ENCODE data around the gene CAPN5.

CAPN5 gene

DNA sequence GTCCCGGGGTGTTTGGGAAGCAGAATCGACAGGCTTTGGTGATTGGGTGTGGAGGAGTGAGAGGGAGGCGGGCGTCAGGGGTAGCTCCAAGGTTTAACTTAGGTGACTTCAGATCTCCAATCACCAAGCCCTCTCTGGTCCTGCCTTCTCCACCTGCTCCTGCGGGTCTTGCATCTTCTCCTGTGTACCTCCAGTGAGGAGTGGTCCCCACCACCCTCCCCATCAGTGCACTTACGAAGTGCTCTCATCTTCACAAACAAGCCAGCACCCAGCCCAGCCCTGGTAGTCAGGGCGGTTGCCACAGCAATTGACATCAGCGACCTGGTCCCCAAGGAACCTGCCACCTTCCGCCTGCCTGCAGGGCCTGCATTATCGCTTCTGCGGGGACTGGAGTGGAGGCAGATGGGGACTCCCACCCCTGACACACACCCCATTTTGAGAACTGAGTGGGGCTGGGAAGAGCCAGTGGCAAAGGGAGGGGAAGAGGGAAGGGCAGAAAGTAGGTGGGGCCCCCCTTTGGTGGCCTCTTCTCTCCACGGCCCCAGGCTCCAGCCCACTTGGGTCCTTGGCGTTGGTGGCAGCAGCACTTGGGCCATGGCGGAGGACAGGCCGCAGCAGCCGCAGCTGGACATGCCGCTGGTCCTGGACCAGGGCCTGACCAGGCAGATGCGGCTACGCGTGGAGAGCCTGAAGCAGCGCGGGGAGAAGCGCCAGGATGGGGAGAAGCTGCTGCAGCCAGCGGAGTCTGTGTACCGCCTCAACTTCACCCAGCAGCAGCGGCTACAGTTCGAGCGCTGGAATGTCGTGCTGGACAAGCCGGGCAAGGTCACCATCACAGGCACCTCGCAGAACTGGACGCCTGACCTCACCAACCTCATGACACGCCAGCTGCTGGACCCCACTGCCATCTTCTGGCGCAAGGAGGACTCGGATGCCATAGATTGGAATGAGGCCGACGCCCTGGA lies 35.8 kb downstream of the CAPN5 start, which contains the start of gene OMP:
Gene OMP (plus strand): TSS at position 595 of the 965 bp plus-strand sequence. CDS start 0 bp downstream, at position 595.
- DNase-seq, result no peak

DNA sequence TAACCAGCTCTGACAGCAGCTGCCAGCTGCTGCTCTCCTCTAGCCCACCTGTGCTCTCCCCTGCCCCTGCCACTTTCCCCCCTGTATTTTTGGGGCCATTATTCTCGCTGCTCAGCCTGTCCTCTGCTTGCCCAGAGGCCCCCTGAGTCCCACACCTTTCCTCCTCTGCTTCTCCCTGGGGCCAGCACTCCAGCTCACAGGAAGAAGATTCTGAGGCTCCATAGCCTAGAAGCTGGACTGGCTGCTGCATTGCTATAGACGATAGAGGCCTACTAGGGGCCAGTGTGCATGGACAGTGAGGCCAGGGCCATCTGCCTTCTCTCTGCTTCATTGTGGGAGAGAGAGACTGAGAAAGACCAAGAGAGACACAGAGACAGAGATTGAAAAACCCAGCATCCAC lies 36.5 kb downstream of the CAPN5 start:
- DNase-seq, result no peak

DNA sequence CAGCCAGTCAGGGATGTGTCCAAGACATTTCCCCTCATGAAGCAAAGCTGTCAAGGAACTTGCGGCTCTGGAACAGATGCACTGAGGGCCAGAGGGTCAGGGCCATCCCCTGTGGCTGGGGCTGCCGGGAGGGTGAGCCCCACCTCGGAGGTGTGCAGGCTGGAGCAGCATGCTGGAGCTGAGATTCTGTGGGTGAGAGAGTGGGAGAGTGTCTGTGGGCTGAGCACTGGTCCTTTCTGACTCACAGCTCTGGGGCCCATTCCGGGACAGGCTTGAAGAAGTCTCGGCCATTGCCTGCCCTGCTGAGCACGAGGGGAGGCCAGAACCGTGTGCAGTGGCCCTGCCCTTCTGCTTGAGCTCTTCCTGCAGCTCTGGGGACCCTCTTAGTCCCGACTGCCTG lies 38.0 kb downstream of the CAPN5 start:
- DNase-seq, result no peak

DNA sequence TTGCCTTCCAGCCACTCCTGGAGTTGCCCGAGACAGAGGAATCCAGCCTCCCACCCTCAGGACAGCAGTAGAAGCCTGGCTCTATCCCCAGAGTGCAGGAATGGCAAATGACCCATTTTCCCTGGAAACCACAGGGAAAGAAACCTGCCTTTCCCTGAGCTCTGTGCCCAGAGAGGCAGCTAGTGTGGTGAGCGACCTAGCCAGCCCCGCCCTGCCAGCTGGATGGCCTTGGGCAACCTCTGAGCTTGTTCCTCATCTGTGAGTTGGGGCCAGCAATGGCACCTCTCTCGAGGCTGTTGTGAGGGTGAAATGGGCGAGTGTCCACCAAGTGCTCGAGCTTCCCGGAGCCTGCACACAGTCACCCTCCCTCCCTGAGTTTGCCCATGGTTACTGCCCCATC lies 39.5 kb downstream of the CAPN5 start:
- no peak for DNase-seq

DNA sequence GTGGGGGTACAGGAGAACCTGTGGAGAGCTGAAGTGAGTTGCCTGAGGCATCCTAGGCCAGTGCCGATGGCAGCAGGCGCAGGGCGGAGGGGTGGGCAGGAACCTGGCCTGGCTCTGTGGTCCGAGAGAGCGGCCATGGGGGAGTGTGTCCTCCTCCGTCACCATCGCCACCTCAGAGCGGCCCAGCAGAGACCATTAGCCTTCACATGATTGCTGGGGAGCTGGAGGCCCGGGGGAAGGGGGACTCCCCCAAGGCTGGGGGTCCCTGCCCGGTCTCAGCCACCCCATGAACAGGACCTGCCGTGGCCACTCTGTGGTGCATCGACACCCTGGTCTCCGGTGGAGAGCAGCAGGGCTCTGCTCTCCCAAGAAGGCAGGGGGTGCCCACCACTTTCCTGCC lies 40.0 kb downstream of the CAPN5 start:
- DNase-seq, result no peak

DNA sequence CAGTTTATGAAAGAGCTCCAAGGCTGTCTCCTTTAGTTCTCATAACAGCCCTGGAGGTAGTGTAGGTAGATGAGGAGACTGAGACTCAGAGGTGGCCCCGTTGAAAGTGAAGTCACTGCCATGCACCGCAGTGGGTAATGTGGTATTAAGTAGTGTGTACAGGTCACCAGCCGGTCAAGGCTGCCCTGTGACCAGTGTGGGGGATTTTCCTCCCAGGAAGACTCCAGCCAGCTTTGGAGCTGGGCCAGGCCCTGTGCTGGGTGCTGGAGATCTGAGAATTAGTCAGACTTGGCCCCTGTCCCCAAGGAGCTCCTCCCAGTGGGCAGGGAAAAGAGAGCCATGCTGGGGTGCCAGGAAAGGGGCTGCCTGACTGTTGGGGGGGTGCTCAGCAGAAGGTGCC lies 41.2 kb downstream of the CAPN5 start:
- DNase-seq, result peak; percentile 90

DNA sequence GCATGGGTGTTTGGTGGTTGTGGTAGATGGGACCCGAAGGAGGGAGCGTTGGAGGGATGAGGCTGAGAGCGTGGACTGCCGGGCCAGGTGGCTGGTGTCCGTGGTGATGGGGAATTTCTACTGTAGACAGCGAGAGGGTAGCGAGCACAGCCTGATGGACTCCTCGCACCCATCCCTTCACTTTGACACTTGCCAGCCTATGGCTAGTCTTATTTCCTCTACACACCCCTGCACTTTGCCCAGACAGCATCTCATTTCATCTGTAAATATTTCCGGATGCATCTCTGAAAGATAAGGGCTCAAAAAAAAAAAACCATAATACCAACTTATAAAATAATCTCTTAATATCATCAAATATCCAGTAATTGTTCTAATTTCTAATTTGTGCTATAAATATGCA lies 41.7 kb downstream of the CAPN5 start:
- DNase-seq, result no peak

DNA sequence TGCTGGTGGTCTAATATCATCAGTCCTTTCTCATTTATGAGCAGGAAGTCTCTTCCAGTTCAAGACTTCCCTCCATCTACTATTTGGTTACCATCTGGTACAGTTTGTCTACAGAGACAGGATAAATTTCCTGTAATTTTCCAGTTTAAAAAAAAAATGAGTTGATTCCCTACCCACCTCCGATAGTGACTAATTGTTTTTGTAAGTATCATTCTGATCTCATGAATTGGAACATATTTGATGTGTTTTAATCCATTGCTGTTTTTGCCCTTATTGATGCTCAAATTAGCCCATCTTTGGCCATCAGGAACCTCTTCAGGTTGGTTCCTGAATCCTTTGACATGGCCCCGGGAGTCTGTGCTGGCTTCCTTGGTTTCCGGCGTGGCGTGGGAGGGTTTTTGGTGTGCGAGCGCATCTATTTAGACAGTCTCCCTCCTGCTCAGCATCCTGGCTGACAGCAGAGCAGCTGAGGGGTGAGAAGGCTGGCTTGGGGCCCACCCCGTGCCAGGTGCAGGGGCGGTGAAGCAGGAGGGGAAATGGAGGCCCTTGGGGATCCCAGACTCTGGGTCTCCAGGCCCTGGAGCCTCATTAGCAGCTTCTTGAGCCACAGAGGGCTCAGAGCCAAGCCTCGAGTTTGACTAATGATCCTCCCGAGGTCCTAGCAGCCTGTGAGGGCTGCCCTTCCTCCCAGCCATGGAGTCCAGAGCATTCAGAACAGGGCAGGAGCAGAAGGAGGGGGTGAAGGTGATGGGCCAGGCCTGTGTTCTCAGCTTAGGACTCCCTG lies 42.7 kb downstream of the CAPN5 start:
- peak; percentile 58 for DNase-seq

DNA sequence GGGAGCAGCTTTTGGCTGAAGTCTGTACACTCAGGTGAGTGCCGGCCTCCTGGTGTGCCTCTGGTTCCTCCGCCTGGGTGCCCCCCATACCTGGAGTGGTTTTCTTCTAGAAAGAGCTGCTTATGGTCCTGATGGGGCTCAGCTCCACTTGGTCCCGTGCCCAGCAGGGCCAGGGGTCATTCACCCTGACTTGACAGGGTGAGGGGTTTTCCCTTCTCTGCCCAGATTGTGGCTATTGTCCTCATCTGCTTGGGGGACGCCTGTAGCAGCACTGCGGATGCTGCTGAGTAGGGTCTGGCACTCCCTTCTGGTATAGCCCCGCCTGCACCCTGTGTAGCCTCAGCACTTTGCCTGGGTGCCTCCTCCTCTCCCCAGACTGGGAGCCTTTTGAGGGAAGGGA lies 44.1 kb downstream of the CAPN5 start:
- DNase-seq, result no peak

DNA sequence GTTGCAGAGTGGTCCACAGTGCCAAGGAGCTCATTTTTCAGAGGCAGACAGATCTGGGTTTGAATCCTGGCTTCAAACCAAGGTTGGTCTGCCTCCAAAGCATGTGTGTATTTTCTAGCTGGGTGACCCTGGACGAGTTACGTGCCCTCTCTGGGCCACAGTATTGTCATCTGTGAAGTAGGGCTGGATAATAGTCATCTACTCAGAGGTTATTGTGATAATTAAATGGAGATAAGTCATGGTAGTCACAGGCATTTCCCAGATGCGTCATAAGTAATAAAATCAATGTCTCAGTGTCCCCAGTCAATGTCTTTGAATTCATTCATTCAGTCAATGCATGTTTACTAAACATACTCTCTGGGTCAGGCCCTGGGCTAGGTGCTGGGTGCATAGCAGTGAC lies 44.5 kb downstream of the CAPN5 start:
- no peak for DNase-seq

DNA sequence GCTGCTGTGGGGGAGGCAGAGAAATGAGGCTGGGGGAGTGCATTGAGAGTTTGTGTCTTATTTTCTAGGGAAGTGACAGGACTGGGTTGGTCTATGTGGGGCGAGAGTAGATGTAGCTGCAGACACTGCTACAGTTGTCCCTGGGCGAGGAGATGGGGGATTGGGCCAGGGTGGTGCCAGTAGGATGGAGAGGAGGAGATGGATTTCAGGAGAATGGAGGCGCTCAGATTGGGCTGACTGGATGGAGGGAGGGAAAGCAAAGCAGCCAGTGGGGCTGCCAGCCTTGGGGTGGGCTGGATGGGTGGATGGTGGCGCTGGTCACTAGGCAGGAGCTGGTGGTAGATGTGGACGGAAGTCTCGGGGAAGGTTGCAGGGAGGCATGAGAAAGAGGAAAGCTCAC lies 45.2 kb downstream of the CAPN5 start:
- no peak for DNase-seq

DNA sequence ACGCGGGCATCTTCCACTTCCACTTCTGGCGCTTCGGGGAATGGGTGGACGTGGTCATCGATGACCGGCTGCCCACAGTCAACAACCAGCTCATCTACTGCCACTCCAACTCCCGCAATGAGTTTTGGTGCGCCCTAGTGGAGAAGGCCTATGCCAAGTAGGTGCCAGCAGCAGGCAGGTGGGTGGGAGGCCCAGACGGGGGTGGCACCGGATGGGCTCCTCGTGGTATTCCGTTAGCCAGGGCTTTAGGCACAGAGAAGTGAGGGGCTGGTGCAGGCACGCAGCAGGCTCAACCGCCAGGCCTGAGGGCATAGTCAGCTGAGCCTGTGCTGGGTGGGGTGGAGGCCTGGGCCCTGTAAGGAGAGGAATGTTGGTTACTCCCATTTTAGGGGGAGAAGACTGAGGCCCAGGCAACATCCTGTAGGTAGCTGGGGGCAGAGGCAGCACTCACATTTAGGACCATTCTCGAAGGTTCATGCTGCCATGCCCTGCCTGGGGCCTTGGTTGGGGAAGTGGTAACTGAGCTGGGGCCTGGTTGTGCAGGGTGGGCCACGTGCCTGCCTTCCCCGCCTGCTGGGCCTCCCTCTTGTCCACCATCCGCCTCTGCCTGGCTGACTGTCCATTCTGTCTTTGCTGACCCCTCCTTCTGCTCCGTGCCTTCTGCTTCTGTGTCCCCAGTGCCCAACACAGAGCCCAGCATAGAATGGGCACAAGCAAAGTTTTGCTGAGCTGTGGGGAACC lies 46.0 kb downstream of the CAPN5 start:
- no peak for DNase-seq

DNA sequence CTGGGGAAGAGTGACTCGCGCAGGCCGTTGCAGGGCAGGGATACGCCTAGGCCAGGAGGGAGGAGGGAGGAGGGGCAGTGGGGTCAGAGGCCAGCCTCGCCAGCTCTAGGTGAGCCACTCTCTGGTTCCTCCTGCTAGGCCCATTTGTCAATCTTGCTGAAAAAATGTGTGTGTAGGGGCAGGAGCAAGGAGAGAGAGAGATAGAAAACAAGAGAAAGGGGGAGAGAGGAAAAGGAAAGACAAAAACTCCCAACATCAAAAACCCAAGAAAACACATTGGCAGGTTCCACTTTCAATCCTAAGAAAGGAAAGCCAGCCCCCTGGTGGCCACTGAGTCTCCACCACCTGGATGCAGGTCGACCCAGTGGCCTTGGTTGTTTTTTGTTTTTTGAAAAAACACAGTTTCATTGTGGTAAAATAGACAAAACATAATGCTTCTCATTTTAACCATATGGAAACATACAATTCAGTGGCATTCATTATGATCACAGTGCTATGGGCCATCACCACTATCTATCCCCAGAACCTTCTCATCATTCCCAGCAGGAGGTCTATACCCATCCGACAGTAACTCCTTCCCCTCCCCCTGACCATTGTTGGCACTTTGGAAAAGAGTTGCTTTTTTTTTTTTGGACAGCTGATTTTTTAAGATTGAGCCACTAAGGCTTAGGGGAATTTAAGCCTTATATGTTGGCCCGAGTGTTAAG lies 46.8 kb downstream of the CAPN5 start:
- DNase-seq, result peak; percentile 26

DNA sequence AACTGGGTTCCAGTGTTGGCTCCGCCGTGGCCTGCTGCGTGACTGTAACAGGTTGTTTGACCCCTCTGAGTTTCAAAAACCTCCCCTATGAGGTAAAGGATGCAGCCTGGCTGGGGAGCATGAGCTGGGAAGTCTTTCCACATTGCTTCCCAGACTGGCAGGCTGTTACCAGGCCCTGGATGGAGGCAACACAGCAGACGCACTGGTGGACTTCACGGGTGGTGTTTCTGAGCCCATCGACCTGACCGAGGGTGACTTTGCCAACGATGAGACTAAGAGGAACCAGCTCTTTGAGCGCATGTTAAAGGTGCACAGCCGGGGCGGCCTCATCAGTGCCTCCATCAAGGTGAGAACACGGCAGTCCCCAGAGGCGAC lies 47.3 kb downstream of the CAPN5 start:
- no peak for DNase-seq

DNA sequence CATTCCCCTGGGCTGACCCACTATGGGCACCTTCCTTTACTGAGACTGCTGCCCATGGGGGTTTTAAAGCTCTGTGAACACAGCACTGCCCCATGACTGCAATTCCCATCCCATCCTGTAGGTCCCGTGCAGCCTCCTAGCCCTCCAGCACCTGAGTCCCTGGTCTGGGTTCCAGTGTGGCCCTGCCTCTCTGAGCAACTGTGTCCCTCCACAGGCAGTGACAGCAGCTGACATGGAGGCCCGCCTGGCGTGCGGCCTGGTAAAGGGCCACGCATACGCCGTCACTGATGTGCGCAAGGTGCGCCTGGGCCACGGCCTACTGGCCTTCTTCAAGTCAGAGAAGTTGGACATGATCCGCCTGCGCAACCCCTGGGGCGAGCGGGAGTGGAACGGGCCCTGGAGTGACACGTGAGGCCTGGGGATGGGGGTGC lies 48.4 kb downstream of the CAPN5 start:
- DNase-seq, result no peak

DNA sequence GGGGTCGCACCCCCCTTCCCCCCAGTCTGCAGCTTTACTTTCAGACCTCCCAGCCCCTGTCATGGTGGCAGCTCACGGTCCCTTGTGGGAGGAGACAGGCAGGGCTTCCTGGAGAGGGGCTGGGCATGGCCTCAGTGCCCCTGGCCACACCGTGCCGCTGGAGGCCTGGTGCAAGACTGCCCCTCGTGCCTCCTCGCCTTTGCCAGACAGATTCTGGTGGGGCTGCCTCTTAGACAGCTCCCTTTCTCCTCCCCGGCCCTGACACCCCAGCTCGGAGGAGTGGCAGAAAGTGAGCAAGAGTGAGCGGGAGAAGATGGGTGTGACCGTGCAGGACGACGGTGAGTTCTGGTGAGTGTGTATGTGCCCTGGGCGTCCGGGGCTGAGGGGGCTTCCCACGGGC lies 49.2 kb downstream of the CAPN5 start:
- DNase-seq, result no peak

DNA sequence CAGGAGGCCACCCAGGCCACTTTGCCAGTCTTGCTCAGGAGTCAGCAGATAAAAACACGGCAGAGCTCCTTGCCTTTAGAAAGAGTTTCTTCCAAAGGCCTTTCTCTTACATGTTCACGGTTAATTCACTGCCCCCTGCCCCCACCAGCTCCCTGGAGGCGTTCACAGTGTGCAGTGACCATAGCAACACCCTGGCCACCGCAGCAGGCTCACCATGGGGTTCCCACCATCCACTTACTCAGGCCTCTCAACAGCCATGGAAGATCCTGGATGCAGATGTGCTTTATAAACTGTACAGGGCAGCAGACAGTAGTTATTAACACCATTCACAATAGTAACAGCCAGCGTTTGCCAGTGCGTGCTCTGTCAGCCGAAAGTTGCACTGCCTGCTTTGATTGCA lies 50.7 kb downstream of the CAPN5 start:
- DNase-seq, result no peak

DNA sequence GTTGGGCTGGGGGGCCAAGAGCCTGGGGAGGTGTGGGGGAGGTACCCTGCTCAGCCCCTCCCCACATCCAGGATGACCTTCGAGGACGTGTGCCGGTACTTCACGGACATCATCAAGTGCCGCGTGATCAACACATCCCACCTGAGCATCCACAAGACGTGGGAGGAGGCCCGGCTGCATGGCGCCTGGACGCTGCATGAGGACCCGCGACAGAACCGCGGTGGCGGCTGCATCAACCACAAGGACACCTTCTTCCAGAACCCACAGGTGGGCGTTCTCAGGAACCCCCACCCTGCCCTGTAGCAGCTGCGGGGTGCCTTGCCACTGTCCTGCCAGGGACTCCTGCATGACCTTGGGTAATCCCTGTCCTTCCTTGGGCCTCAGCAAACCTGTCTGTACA lies 51.3 kb downstream of the CAPN5 start:
- no peak for DNase-seq

DNA sequence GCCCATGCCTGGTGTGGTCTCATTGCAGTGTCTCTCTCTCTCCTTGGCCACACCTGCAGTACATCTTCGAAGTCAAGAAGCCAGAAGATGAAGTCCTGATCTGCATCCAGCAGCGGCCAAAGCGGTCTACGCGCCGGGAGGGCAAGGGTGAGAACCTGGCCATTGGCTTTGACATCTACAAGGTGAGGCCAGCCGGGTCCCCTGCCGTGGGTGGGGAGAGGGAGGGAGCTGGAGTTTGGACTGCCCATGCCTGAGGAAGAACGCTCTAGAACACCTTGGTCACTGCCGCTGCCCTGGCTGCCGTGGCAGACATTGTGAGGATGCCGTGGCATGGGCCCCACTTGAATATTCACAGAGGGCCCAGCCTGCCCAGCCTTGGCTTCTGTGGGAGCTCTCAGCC lies 52.2 kb downstream of the CAPN5 start:
- DNase-seq, result no peak

DNA sequence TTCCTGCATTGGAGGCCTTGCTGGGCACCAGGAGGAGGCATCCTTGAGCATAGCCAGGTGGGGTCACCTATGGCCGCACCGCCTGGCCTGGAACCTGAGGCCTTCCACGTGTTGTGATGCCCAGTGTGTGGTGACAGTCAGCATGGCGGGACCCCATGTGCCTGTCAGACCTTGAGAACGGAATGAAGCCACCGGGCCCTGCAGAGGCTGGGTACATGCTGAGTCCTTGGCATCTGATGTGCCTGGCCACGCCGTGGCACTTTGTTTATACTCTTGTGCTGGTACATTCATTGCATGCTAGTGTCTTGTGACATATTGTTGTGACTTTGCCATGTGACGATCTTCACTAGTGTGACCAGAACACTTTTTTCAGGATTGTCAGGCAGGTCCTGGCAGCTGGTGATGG lies 52.8 kb downstream of the CAPN5 start:
- no peak for DNase-seq

DNA sequence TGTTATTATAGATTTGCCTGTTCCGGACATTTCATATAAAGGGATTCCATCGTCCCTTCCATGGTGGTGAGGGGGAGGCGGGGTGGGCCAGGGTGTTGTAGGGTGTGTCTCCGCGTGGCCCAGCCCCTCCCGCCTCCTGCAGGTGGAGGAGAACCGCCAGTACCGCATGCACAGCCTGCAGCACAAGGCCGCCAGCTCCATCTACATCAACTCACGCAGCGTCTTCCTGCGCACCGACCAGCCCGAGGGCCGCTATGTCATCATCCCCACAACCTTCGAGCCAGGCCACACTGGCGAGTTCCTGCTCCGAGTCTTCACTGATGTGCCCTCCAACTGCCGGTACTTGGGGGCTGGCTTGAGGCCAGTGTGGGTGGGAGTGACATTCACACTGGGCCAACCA lies 53.8 kb downstream of the CAPN5 start:
- DNase-seq, result no peak

DNA sequence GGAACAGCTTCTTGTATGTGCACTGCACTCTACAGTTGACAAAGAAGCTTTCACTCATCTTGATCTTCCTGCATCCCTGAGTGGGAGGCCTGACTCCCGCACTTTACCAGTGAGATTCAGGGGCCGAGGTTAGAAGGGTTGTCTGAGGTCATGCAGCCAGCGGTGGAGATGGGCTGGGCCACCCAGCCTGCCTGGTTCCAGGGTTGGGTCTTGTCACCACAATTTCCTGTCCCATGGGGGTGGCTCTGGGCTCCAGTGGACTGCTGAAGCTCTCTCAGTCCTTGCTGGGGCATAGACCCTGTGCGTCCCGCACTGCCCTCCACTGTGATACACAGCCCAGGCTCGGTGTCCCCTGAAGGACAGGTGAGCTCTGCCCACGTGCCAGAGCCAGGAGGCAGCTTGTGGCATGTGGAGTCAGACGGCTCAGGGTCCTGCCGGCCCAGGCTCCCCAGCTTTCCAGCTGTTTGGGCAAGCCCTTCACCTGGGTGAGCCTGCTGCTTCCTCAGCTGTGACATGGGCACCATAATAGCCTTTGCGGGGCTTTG lies 54.4 kb downstream of the CAPN5 start:
- DNase-seq, result no peak

Measured in NCI-H226 (cell line).